SK-N-SH (cell line): ENCODE data around the gene ZC3H10. TPM values are rescaled to one million over a fixed set of nuclear protein-coding genes. Genes with fewer than 3 reads are reported as not detected.
A peak's percentile ranks its signal among the peaks of the same experiment; 100 is the strongest.

ENCODE experiments used
- CTCF ChIA-PET: fragments of 300-600, 350-600 bp; formaldehyde crosslinking; extraction: SDS; loops from one replicate; lab custom pipeline; 2021; lab: Yijun Ruan, JAX
- POLR2A ChIA-PET: fragments of 350-600 bp; sonication (Branson Sonifier 250); formaldehyde crosslinking; extraction: SDS; loops from one replicate; lab custom pipeline; 2020; ENCODE audit warnings: antibody characterized with exemption, inconsistent platforms; lab: Yijun Ruan, JAX
- DNase-seq: peaks from one replicate; pipeline ENCODE4 v3.0.0; 2012
- H2AFZ ChIP-seq: fragments of 200-600 bp; sonication (generic); 2 replicates; pipeline ENCODE4 v1.8.1; 2016; ENCODE audit warnings: antibody characterized with exemption, mild to moderate bottlenecking, low read depth
- H3F3A ChIP-seq: fragments of 200-600 bp; sonication (generic); replicated peaks from 2 replicates; pipeline ENCODE3; 2016; ENCODE audit warnings: antibody characterized with exemption, mild to moderate bottlenecking; ENCODE audit not compliant: insufficient read depth
- H3K27ac ChIP-seq, 2 experiments: fragments of 200-500 bp in 1 of 2; fragments of 200-600 bp in 1 of 2; sonication (Bioruptor generic) in 1 of 2; sonication (generic), shearing (Covaris generic) in 1 of 2; 2 replicates each; pipeline versions ENCODE4 v1.5.1 to v1.6.1; 2014 to 2016; ENCODE audit warnings: low read depth in 2 of 2, inconsistent platforms in 1 of 2, low read length in 1 of 2, mild to moderate bottlenecking in 1 of 2, mixed read lengths in 1 of 2
- H3K27me3 ChIP-seq: fragments of 200-600 bp; sonication (generic), shearing (Covaris generic); 2 replicates; pipeline ENCODE4 v1.6.1; 2016; ENCODE audit warnings: mixed run types; ENCODE audit not compliant: insufficient read depth
- H3K36me3 ChIP-seq, 2 experiments: fragments of 200-500 bp in 1 of 2; fragments of 200-600 bp in 1 of 2; sonication (Bioruptor generic) in 1 of 2; sonication (generic) in 1 of 2; replicated peaks in 1 of 2; 2 replicates each; pipeline versions ENCODE3 to v1.5.1; 2014 to 2016; ENCODE audit warnings: low read length in 1 of 2, mild to moderate bottlenecking in 1 of 2; ENCODE audit not compliant: insufficient read depth in 2 of 2, control insufficient read depth in 1 of 2
- H3K4me1 ChIP-seq, 2 experiments: fragments of 200-500 bp in 1 of 2; fragments of 200-600 bp in 1 of 2; sonication (Bioruptor generic) in 1 of 2; sonication (generic), shearing (Covaris generic) in 1 of 2; 2 replicates each; pipeline versions ENCODE4 v1.5.1 to v1.6.1; 2014 to 2016; ENCODE audit warnings: low read depth in 1 of 2, low read length in 1 of 2, mixed run types in 1 of 2; ENCODE audit not compliant: insufficient read depth in 2 of 2, control insufficient read depth in 1 of 2
- H3K4me2 ChIP-seq: fragments of 200-600 bp; sonication (generic), shearing (Covaris generic); 2 replicates; pipeline ENCODE4 v1.6.1; 2017; ENCODE audit warnings: mixed run types
- H3K4me3 ChIP-seq, 2 experiments: fragments of 200-500 bp in 1 of 2; fragments of 200-600 bp in 1 of 2; sonication (Bioruptor generic) in 1 of 2; sonication (generic), shearing (Covaris generic) in 1 of 2; 2 replicates each; pipeline versions ENCODE4 v1.5.1 to v1.8.1; 2014 to 2016; ENCODE audit warnings: low read depth in 2 of 2, inconsistent platforms in 1 of 2, low read length in 1 of 2, mild to moderate bottlenecking in 1 of 2, mixed read lengths in 1 of 2, moderate library complexity in 1 of 2
- H3K79me2 ChIP-seq: fragments of 200-600 bp; sonication (generic); 2 replicates; pipeline ENCODE4 v1.8.1; 2017; ENCODE audit warnings: mild to moderate bottlenecking; ENCODE audit not compliant: insufficient read depth
- H3K9ac ChIP-seq: fragments of 200-600 bp; sonication (generic); 2 replicates; pipeline ENCODE4 v1.6.1; 2017; ENCODE audit warnings: mixed run types
- H3K9me2 ChIP-seq: fragments of 200-600 bp; sonication (generic); 2 replicates; pipeline ENCODE4 v1.6.1; 2017; ENCODE audit warnings: mixed run types
- H3K9me3 ChIP-seq: fragments of 200-600 bp; sonication (generic); 2 replicates; pipeline ENCODE4 v1.6.1; 2017; ENCODE audit warnings: mixed run types, mild to moderate bottlenecking, moderate library complexity
- H4K20me1 ChIP-seq: fragments of 200-600 bp; sonication (generic); 2 replicates; pipeline ENCODE4 v1.6.1; 2017; ENCODE audit warnings: mild to moderate bottlenecking, mixed run types; ENCODE audit not compliant: insufficient read depth
- CTCF ChIP-seq: fragments of 200-600 bp; sonication (generic); IDR thresholded peaks from 2 replicates; pipeline ENCODE4 v1.6.1; 2017; ENCODE audit warnings: antibody characterized with exemption, mild to moderate bottlenecking, moderate library complexity
- FOSL2 ChIP-seq: IDR thresholded peaks from 2 replicates; pipeline ENCODE4 v1.4.0; 2012; ENCODE audit warnings: low read depth, mild to moderate bottlenecking, moderate library complexity, borderline replicate concordance
- MEF2A ChIP-seq: IDR thresholded peaks from 2 replicates; pipeline ENCODE4 v1.4.0; 2012; ENCODE audit warnings: low read depth, borderline replicate concordance
- MXI1 ChIP-seq: IDR thresholded peaks from 2 replicates; pipeline ENCODE4 v1.6.1; 2012; ENCODE audit warnings: mild to moderate bottlenecking, low read depth, low read length, improper control_type of control experiment
- NRF1 ChIP-seq: IDR thresholded peaks from 2 replicates; pipeline ENCODE4 v1.6.1; 2012; ENCODE audit warnings: low read depth, mild to moderate bottlenecking, low read length
- POLR2AphosphoS5 ChIP-seq: IDR thresholded peaks from 2 replicates; pipeline ENCODE4 v1.6.1; 2012; ENCODE audit warnings: low read depth, low read length
- RAD21 ChIP-seq: IDR thresholded peaks from 2 replicates; pipeline ENCODE4 v1.6.1; 2012; ENCODE audit warnings: mild to moderate bottlenecking, low read length
- RCOR1 ChIP-seq: fragments of 150-350 bp; IDR thresholded peaks from 2 replicates; pipeline ENCODE4 v1.6.1; 2017; ENCODE audit warnings: antibody characterized with exemption, low read length
- SIN3A ChIP-seq: IDR thresholded peaks from 2 replicates; pipeline ENCODE4 v1.6.1; 2012; ENCODE audit warnings: low read depth, mild to moderate bottlenecking, low read length, moderate library complexity, borderline replicate concordance
- TCF12 ChIP-seq: IDR thresholded peaks from 2 replicates; pipeline ENCODE4 v1.4.0; 2012
- TEAD4 ChIP-seq: IDR thresholded peaks from 2 replicates; pipeline ENCODE4 v1.4.0; 2012; ENCODE audit warnings: mild to moderate bottlenecking, borderline replicate concordance; ENCODE audit not compliant: insufficient read depth
- YY1 ChIP-seq: IDR thresholded peaks from 2 replicates; pipeline ENCODE4 v1.4.0; 2012; ENCODE audit warnings: low read depth, mild to moderate bottlenecking
- WGBS: methylation state at CpG from one replicate; pipeline ENCODE4 v1.1.6; 2017; ENCODE audit warnings: low lambda C conversion rate; 5-methylcytosine and 5-hydroxymethylcytosine counted together
- polyA plus RNA-seq, 3 experiments: library from polyadenylated mRNA; depleted of rRNA; stranded (reverse); fragments of >200 nt; gene quantifications; 2 replicates each; pipeline ENCODE4 v1.2.3, GENCODE V29; 2012

ZC3H10 gene
- polyA plus RNA-seq, 1 of the 3 experiments (the other 2 are of a cell fraction), result 2.0 TPM

DNA sequence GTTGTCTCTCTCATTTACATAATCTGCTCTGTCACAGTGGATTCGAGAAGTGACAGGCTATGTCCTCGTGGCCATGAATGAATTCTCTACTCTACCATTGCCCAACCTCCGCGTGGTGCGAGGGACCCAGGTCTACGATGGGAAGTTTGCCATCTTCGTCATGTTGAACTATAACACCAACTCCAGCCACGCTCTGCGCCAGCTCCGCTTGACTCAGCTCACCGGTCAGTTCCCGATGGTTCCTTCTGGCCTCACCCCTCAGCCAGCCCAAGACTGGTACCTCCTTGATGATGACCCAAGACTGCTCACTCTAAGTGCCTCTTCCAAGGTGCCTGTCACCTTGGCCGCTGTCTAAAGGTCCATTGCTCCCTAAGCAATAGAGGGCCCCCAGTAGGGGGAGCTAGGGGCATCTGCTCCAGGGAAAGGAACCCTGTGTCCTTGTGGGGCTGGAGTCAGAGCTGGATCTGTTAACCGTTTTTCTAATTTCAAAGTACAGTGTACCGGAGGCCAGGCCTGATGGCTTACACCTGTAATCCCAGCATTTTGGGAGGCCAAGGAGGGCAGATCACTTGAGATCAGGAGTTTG, 33.0 kb upstream of the ZC3H10 start:
- POLR2A ChIA-PET, result no interaction called here
- WGBS, result 85% methylated on average over 15 of the region's 15 CpGs

DNA sequence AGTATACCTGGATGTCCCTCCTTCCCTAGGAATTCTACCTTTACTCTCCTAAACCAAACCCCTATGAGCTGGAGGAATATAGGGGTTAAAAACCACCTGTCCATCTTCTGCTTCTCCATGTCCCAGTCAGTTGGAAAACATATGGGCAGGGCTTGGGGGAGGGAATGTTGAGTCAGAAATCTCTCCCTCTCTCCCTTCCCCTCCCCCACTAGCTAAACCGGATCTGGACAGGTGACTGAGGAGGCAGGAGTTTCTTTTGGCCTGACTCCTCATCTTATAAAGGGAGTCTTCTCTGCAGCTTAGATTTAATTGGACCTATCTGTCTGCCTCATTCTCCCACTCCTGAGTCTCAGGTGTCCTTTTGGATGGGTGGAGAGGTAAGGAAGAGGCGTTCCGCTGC, 32.0 kb upstream of the ZC3H10 start:
- no peaks in the 10 kb centered on the region for H3K9me2 ChIP-seq
- 95% methylated on average over 3 of the region's 3 CpGs for WGBS

More for the DNA sequence above, 33.0 kb upstream of the ZC3H10 start:
- TF ChIP-seq FOSL2 (no peak), NRF1 (no peak), CTCF (peak; percentile 43), RAD21 (0 out of 2 replicates have a peak, but pooled peaks have one; percentile 9)
- TF ChIP-seq, all 33 proteins: peak for 2
- Histone ChIP-seq H3K36me3 (no peaks in the 10 kb centered on the region), H3K27ac (no peak overlapping the region), H3K4me1 (peaks cover 0 to 3% of the 10 kb centered on the region in 2 experiments; a peak in 1 of 4 replicates), H3K9ac (no peak overlapping the region), H3F3A (no peaks in the 10 kb centered on the region), H3K79me2 (no peaks in the 10 kb centered on the region), H3K9me3 (no peaks in the 10 kb centered on the region), H3K4me3 (no peak overlapping the region), H3K9me2 (no peaks in the 10 kb centered on the region), H4K20me1 (no peaks in the 10 kb centered on the region), H3K4me2 (no peak overlapping the region), H2AFZ (no peak overlapping the region), H3K27me3 (no peaks in the 10 kb centered on the region)
- CTCF ChIA-PET, result interaction anchor here (0.7 to 2.8 kb wide), 3 partner anchors 11 to 20 kb away, joined by 4 to 7 read pairs (median 4); partner anchors contain the start of gene PA2G4
- no peak for DNase-seq

DNA sequence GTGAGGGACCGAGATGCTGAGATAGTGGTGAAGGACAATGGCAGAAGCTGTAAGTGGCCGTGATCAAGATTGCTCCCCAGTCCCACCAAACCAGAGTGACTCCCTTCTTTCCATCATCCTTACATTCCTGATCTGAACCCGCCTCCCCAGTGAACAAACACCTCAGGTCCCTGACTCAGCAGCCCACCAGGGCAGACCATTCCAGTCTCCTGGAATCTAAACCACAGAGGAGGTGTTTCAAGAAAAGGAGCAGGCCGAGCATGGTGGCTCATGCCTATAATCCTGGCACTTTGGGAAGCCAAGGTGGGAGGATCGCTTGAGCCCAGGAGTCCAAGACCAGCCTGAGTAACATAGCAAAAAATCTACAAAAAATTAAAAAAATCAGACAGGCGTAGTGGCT, 31.5 kb upstream of the ZC3H10 start:
- POLR2A ChIA-PET, result no interaction called here
- no peaks in the 10 kb centered on the region for H3K79me2 ChIP-seq
- CTCF ChIA-PET, result interaction anchor here (2.8 kb wide), 1 partner anchor 18 kb away, joined by 7 read pairs; the partner anchor contains the start of gene PA2G4

More for the DNA sequence above, 32.0 kb upstream of the ZC3H10 start:
- Histone ChIP-seq H3K9ac (no peak overlapping the region), H3K4me1 (no peaks in the 10 kb centered on the region), H3K79me2 (no peaks in the 10 kb centered on the region), H3K27me3 (no peaks in the 10 kb centered on the region), H3K4me2 (no peak overlapping the region), H3K4me3 (no peak overlapping the region), H3K9me3 (no peaks in the 10 kb centered on the region), H3K27ac (no peak overlapping the region), H3K36me3 (no peaks in the 10 kb centered on the region), H2AFZ (no peak overlapping the region), H4K20me1 (no peaks in the 10 kb centered on the region), H3F3A (no peaks in the 10 kb centered on the region)
- no peak for DNase-seq
- ChIA-PET CTCF (interaction anchor here (1.6 to 2.8 kb wide), 2 partner anchors 10 to 19 kb away, joined by 4 to 7 read pairs; partner anchors contain the start of gene PA2G4), POLR2A (no interaction called here)
- no peak for TF ChIP-seq POLR2AphosphoS5

More for the DNA sequence above, 31.5 kb upstream of the ZC3H10 start:
- H2AFZ ChIP-seq, result no peak overlapping the region
- H3K9me3 ChIP-seq, result no peaks in the 10 kb centered on the region
- no peak overlapping the region for H3K27ac ChIP-seq
- H3K27me3 ChIP-seq, result no peaks in the 10 kb centered on the region
- H3K4me1 ChIP-seq, result no peaks in the 10 kb centered on the region
- no peaks in the 10 kb centered on the region for H3K36me3 ChIP-seq
- WGBS, result 83% methylated on average over 6 of the region's 6 CpGs
- no peaks in the 10 kb centered on the region for H4K20me1 ChIP-seq
- DNase-seq, result no peak
- H3K4me2 ChIP-seq, result no peak overlapping the region
- no peaks in the 10 kb centered on the region for H3K9me2 ChIP-seq
- no peak overlapping the region for H3K4me3 ChIP-seq
- no peak overlapping the region for H3K9ac ChIP-seq
- H3F3A ChIP-seq, result no peaks in the 10 kb centered on the region
- no peak for TF ChIP-seq MXI1
- no peak for TF ChIP-seq MEF2A
- TF ChIP-seq TCF12, result no peak
- no peak for TF ChIP-seq TEAD4
- TF ChIP-seq YY1, result no peak
- TF ChIP-seq RCOR1, result no peak
- no peak for TF ChIP-seq SIN3A
- TF ChIP-seq, all 33 proteins: peak for 0
